ENCODE data around the gene PARD3B.

DNA sequence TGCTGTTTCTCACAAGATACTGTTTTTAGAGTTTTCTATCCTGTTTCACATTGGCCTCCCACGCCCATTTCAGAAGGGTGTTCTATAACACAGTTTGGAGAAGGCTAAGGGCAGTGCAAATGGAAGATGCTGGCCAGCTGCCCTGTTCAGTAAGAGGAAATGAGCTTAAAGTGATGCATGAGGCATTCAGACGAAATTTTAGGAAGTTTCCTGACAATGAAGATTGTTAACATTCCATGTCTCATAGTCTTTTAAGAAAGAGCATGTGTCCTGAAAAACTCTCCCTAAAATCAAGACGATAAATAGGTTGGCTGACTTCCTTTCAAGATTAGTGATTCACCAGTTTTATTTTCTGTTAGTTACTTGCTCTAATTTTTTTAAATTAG is 652.9 kb downstream of the PARD3B start:
- TF ChIP-seq, protein P1, sequence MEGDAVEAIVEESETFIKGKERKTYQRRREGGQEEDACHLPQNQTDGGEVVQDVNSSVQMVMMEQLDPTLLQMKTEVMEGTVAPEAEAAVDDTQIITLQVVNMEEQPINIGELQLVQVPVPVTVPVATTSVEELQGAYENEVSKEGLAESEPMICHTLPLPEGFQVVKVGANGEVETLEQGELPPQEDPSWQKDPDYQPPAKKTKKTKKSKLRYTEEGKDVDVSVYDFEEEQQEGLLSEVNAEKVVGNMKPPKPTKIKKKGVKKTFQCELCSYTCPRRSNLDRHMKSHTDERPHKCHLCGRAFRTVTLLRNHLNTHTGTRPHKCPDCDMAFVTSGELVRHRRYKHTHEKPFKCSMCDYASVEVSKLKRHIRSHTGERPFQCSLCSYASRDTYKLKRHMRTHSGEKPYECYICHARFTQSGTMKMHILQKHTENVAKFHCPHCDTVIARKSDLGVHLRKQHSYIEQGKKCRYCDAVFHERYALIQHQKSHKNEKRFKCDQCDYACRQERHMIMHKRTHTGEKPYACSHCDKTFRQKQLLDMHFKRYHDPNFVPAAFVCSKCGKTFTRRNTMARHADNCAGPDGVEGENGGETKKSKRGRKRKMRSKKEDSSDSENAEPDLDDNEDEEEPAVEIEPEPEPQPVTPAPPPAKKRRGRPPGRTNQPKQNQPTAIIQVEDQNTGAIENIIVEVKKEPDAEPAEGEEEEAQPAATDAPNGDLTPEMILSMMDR (IDR thresholded peaks at IDR 0.05; ENCODE audit: borderline replicate concordance, extremely low read depth, low read length, poor library complexity, severe bottlenecking): no peak
- no peak for TF ChIP-seq EZH2 (IDR thresholded peaks at IDR 0.05; ENCODE audit: borderline replicate concordance, low read depth, low read length, severe bottlenecking)

All from DND-41 (cell line).